Brain microvascular endothelial cell (primary cell): ENCODE results near the gene ETS1.

Experiments
- DNase-seq: peaks from one replicate; pipeline ENCODE4 v3.0.0-alpha.2; 2020
- H3K27ac ChIP-seq: fragments of 250-450 bp; sonication (Bioruptor Pico); 2 replicates; pipeline ENCODE4 v1.5.1; 2020; ENCODE audit warnings: mild to moderate bottlenecking, moderate library complexity
- H3K27me3 ChIP-seq: fragments of 250-450 bp; sonication (Bioruptor Pico); replicated peaks from 2 replicates; pipeline ENCODE4 v1.5.1; 2020; ENCODE audit warnings: mild to moderate bottlenecking
- H3K36me3 ChIP-seq: fragments of 250-450 bp; sonication (Bioruptor Pico); replicated peaks from 2 replicates; pipeline ENCODE4 v1.5.1; 2020; ENCODE audit warnings: mild to moderate bottlenecking
- H3K4me3 ChIP-seq: 2 replicates; pipeline ENCODE4 v1.5.1; 2011; ENCODE audit warnings: low read depth, mild to moderate bottlenecking, control low read depth, low read length, moderate library complexity
- in situ Hi-C: cut with HindIII; loops from 2 replicates; pipeline ENCODE4 v1.10.0; 2017; ENCODE audit warnings: low sequenced_read_pairs, low pct_ligation_motif_present
- TF ChIP-seq, protein P1 (sequence below): IDR thresholded peaks from 2 replicates; pipeline ENCODE4 v1.5.1; 2011; ENCODE audit warnings: low read depth, mild to moderate bottlenecking, moderate library complexity, low read length, control low read depth, inconsistent platforms; ENCODE audit errors: missing control alignments

ETS1 gene

DNA sequence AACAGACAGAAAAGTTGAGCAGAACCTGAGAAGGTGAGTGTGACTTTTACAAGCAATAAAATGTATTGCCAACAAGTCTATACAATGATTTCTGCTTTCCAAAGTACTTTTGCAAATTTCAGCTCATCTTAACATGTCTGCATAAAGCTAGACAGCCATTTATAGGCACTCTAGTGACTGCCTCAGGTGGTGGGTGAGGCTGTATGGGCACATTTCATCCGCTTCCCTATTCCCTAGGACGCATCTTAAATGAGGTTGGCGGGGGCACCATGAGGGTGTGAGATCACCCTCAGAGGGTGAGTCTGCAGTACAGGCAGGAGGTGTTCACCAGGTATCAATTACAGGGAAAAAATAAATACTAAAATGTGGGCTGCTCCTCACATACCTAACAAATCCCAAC is 110.1 kb downstream of the ETS1 start:
- in situ Hi-C loops, result no loop called here
- Histone ChIP-seq H3K4me3 (no peak overlapping the region), H3K27ac (peak overlapping the region; percentile 17), H3K27me3 (no peaks in the 10 kb centered on the region), H3K36me3 (peaks cover 76% of the 10 kb centered on the region)
- TF ChIP-seq, protein P1, sequence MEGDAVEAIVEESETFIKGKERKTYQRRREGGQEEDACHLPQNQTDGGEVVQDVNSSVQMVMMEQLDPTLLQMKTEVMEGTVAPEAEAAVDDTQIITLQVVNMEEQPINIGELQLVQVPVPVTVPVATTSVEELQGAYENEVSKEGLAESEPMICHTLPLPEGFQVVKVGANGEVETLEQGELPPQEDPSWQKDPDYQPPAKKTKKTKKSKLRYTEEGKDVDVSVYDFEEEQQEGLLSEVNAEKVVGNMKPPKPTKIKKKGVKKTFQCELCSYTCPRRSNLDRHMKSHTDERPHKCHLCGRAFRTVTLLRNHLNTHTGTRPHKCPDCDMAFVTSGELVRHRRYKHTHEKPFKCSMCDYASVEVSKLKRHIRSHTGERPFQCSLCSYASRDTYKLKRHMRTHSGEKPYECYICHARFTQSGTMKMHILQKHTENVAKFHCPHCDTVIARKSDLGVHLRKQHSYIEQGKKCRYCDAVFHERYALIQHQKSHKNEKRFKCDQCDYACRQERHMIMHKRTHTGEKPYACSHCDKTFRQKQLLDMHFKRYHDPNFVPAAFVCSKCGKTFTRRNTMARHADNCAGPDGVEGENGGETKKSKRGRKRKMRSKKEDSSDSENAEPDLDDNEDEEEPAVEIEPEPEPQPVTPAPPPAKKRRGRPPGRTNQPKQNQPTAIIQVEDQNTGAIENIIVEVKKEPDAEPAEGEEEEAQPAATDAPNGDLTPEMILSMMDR, result no peak
- DNase-seq, result no peak

DNA sequence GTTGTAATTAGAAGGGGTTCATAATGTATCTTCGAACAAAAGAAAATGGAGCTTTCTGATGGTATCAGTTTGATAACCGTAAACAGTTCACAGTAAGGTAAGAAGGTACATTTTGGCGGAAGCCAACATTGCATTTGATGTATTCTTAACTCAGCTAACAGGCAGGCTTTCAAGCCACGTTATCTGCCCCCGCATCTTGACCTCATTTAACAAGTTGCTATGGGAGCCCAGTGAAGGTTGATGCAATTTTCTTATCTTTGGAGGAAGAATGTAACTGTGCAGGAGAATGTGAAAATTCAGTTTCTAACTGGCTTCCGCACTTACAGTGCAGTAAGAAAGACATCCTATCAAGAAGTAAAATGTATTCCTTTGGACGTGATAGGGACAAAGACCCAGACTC is 110.6 kb downstream of the ETS1 start:
- DNase-seq, result peak; percentile 53
- in situ Hi-C loops, result no loop called here
- Histone ChIP-seq H3K4me3 (no peak overlapping the region), H3K27me3 (no peaks in the 10 kb centered on the region), H3K27ac (peak overlapping the region; percentile 19), H3K36me3 (peaks cover 74% of the 10 kb centered on the region)
- TF ChIP-seq, protein P1, result no peak

DNA sequence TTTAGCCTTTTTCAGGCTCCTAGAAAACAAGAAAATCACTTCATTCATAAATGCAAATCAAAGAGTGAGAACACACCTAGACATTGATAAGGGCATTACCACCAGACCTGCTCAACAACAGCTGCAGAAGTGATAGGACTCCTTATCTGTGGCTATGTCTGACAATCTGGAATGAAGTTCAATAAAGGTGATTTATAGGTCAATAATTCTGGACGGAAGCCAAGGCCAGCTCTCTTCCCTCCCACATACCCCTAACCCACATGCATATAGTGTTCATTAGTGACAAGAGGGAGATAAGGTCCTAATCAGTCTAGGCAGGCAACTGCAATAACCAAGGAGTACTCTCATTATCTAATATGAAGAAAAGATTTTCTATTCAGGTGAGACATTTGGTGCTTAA is 111.3 kb downstream of the ETS1 start:
- in situ Hi-C loops, result no loop called here
- peak overlapping the region; percentile 19 for H3K27ac ChIP-seq
- peaks cover 70% of the 10 kb centered on the region for H3K36me3 ChIP-seq
- TF ChIP-seq, protein P1, result no peak
- no peak for DNase-seq
- no peak overlapping the region for H3K4me3 ChIP-seq
- no peaks in the 10 kb centered on the region for H3K27me3 ChIP-seq

DNA sequence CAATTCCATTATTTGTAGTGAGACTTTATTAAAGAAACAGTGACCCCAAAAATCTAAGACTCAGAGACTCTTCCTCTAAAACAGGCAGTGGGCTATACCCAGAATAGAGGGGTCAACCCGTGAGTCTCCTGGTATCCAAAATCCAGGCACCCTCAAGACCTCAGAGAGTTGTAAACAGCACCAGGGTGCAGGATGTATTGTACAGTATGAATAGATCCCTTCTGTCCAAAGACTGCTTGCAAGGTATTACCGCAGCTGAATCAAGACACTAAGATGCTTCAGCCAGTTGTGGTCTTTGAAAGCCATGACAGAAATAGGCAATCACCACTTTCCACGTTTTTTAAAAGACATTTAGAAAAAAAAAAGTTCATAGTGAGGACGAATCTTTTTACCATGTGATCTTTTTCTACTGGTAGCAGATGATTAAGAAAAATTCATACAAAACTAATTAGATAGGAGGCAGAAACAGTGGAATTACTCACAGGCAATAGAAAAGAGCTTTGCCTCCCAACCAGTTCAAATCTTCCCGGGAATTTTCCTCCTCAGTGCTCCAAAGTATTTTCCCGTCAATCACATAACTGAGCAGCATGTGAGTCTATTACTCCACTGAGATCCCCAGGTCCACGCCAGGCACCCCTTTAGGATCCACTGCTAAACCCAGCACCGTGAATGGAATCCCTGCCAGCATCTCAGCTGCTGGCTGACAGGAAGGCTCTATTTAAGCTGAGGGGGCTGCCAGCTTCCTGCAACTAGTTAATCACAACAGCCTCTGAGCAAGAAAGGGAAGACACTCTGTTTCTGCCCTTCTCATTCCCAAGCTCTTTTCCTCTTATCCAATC is 113.1 kb downstream of the ETS1 start:
- in situ Hi-C loops, result no loop called here
- Histone ChIP-seq H3K36me3 (peaks cover 65% of the 10 kb centered on the region), H3K27ac (peak overlapping the region; percentile 35)

DNA sequence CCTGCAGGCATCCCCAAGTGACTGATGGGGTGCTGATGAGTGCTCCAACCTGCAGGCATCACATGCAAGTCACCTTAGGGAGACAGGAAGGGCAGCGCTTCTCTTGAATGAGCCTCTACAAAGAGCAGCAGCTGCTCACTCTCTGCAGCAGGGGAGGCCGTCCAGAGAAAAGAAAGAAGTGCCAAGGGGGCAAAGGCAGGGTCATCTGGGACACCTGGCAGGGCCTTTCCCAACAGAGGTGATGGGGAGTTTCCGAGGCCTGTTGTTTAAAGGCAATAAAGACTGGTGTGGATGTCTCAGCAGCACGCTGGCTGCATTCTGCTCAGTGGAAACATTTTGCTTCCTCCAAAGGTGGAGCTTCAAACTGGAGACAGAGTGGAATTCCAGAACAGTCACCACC is 113.7 kb downstream of the ETS1 start:
- TF ChIP-seq, protein P1, result no peak
- no peak for DNase-seq
- no peak overlapping the region for H3K4me3 ChIP-seq
- in situ Hi-C loops, result no loop called here
- H3K27ac ChIP-seq, result no peak overlapping the region
- H3K36me3 ChIP-seq, result peaks cover 63% of the 10 kb centered on the region
- no peaks in the 10 kb centered on the region for H3K27me3 ChIP-seq

More for the DNA sequence above, 113.1 kb downstream of the ETS1 start:
- Histone ChIP-seq H3K4me3 (no peak overlapping the region), H3K27me3 (no peaks in the 10 kb centered on the region)
- TF ChIP-seq, protein P1, result no peak
- DNase-seq, result no peak
